Thyroid gland (tissue), 4 donors: ENCODE data around the gene USP3.

Experiments
- POLR2A ChIP-seq, 2 donors: fragments of 450-650 bp; IDR thresholded peaks; one replicate each; pipeline ENCODE4 v1.6.1; 2017; ENCODE audit warnings: antibody characterized with exemption in 2 of 2, mild to moderate bottlenecking in 2 of 2, moderate library complexity in 1 of 2
- TF ChIP-seq, protein P1 (sequence below), 6 experiments: fragments of 200-600 bp in 3 of 6; fragments of 450-650 bp in 3 of 6; sonication (generic) in 3 of 6; IDR thresholded peaks; one replicate each; pipeline ENCODE4 v1.5.1; 2016 to 2019; ENCODE audit warnings: antibody characterized with exemption in 6 of 6, mild to moderate bottlenecking in 2 of 6, inconsistent platforms in 1 of 6, moderate library complexity in 1 of 6

DNA sequence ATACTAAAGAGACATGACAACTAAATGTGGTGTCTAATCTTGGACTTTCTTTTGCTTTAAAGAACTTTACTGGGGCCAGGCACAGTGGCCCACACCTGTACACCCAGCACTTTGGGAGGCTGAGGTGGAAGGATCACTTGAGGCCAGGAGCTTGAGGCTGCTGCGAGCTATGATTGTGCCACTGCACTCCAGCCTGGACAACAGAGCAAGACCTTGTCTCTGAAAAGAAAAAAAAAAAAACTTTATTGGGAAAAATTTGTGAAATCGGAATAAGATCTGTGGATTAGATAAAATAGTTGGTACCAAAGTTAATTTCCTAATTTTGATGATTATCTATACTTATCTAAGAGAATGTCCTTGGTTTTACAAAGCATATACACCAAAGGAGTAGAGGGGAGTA is 34.4 kb upstream of the USP3 start:
- TF ChIP-seq, protein P1, sequence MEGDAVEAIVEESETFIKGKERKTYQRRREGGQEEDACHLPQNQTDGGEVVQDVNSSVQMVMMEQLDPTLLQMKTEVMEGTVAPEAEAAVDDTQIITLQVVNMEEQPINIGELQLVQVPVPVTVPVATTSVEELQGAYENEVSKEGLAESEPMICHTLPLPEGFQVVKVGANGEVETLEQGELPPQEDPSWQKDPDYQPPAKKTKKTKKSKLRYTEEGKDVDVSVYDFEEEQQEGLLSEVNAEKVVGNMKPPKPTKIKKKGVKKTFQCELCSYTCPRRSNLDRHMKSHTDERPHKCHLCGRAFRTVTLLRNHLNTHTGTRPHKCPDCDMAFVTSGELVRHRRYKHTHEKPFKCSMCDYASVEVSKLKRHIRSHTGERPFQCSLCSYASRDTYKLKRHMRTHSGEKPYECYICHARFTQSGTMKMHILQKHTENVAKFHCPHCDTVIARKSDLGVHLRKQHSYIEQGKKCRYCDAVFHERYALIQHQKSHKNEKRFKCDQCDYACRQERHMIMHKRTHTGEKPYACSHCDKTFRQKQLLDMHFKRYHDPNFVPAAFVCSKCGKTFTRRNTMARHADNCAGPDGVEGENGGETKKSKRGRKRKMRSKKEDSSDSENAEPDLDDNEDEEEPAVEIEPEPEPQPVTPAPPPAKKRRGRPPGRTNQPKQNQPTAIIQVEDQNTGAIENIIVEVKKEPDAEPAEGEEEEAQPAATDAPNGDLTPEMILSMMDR (IDR thresholded peaks at IDR 0.05): no peak
- TF ChIP-seq POLR2A (IDR thresholded peaks at IDR 0.05): no peak
